Fibroblast of mammary gland (primary cell): ENCODE results near the gene VOPP1.
"Not testable (repeated sequence)": the region's sequence is repeated elsewhere in the genome, so short reads cannot be mapped to it uniquely, and the experiment has no call there.

Experiments
- DNase-seq: peaks from one replicate; pipeline ENCODE4 v3.0.0-alpha.2; 2010; ENCODE audit warnings: low read depth
- H3K4me3 ChIP-seq: 2 replicates; pipeline ENCODE4 v1.5.1; 2011; ENCODE audit warnings: low read depth, mild to moderate bottlenecking, low read length, moderate library complexity; ENCODE audit not compliant: control insufficient read depth
- TF ChIP-seq, protein P1 (sequence below): conservative IDR thresholded peaks from 2 replicates; pipeline ENCODE4 v1.5.1; 2011; ENCODE audit warnings: low read depth, low read length, inconsistent platforms; ENCODE audit not compliant: control insufficient read depth, insufficient read depth

The VOPP1 gene

GRCh38 chr7:55472928-55473725 is 99.2 kb downstream of the VOPP1 start:
- DNase-seq = no peak
- no peak overlapping the region for H3K4me3 ChIP-seq
- TF ChIP-seq, protein P1, sequence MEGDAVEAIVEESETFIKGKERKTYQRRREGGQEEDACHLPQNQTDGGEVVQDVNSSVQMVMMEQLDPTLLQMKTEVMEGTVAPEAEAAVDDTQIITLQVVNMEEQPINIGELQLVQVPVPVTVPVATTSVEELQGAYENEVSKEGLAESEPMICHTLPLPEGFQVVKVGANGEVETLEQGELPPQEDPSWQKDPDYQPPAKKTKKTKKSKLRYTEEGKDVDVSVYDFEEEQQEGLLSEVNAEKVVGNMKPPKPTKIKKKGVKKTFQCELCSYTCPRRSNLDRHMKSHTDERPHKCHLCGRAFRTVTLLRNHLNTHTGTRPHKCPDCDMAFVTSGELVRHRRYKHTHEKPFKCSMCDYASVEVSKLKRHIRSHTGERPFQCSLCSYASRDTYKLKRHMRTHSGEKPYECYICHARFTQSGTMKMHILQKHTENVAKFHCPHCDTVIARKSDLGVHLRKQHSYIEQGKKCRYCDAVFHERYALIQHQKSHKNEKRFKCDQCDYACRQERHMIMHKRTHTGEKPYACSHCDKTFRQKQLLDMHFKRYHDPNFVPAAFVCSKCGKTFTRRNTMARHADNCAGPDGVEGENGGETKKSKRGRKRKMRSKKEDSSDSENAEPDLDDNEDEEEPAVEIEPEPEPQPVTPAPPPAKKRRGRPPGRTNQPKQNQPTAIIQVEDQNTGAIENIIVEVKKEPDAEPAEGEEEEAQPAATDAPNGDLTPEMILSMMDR = no peak

DNA sequence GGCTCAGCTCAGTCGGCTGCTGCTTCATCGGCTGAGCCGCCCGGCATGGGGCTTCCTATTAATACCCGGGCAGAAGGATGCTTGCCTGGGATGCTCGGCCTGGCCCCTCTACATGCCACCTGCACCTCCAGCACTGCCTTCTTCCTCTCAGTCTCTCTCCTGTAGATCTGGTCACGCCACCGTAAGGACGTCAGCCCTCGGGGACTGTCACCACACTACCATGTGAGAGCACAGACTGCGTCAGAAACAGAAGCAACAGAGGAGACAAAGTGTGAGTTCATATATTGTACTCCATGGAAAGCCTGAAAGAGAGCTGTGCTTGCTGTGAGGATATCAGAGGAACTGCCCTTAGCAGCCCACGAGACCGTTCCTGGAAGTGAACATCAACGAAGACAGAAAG is 99.9 kb downstream of the VOPP1 start:
- not testable (repeated sequence) for DNase-seq, H3K4me3 ChIP-seq

- not testable (repeated sequence) for H3K4me3 ChIP-seq, DNase-seq
These were observed 100.7 kb downstream of the VOPP1 start for GRCh38 chr7:55471594-55471993.

- no peak overlapping the region for H3K4me3 ChIP-seq
- no peak for DNase-seq
- TF ChIP-seq, protein P1 = no peak
These were observed 102.0 kb downstream of the VOPP1 start for GRCh38 chr7:55470261-55470660.

DNA sequence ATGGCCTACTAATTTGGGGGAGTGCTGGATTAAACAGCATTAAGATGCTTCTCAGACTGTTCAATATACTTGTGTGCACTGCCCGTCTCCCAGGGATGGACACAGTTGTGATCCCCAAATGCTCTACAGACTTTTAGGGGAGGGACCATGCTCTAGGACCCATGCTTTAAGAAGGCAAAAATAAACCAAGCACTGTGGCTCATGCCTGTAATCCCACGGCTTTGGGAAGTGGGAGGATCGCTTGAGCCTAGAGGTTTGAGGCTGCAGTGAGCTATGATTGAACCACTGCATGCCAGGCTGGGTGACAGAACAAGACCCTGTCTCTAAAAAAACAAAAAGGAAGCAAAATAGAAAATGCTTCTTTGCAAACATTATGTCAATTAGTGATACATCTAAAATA is 102.6 kb downstream of the VOPP1 start:
- H3K4me3 ChIP-seq = no peak overlapping the region
- DNase-seq = no peak
- TF ChIP-seq, protein P1 = no peak

- DNase-seq = no peak
- TF ChIP-seq, protein P1 = no peak
- no peak overlapping the region for H3K4me3 ChIP-seq
These were observed 103.0 kb downstream of the VOPP1 start for GRCh38 chr7:55469271-55469681.

DNA sequence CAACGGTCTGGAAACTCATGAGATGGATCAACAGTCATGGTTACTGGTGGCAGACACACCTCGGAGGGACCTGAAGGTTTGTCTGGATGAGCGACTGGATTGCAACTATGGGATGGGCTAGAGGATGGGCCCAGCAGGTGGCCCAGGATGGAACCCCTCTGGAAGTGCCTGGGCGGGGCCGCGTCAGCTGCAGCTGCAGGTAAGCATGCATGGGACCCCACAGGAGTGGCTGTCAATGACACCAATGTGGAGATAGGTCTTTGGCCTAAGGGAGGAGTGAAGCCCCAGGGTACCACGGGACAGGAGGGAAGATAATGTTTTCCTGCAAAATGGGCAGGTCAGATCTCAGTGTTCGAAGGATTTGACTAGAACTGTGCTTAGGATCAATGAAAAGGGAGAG is 103.8 kb downstream of the VOPP1 start:
- TF ChIP-seq, protein P1 = no peak

DNA sequence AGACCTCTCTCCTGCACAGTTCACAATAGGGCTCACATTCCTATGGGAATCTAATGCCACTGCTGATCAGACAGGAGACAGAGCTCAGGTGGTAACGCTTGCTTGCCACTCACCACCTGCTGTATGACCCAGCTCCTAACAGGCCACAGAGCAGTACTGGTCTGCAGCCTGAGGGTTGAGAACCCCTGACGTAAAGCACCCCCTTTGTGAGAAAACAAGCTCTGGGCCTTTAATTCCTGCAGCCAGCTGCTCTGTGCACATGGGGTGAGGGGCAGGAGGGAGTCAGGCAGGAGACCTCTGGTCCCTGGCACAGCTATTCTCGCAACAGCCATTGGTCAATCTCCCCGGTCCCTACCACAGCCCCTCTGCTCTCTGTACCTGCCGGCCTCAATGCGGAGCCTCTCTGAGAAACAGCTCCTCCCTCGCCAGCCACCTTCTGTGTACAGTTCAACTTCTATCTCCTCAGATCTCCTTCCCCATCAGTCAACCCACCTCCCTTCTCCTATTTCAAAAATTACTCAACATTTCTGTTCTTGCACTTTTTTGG is 105.2 kb downstream of the VOPP1 start:
- no peak overlapping the region for H3K4me3 ChIP-seq
- DNase-seq = no peak
- TF ChIP-seq, protein P1 = no peak

More for the DNA sequence above, 103.8 kb downstream of the VOPP1 start:
- no peak overlapping the region for H3K4me3 ChIP-seq
- DNase-seq = no peak
